ENCODE data around the gene OR52E4. TPM values are rescaled to one million over a fixed set of nuclear protein-coding genes. Genes with fewer than 3 reads are reported as not detected.

Gene OR52E4
- total and polyA plus RNA-seq, 2 experiments from 2014 or later = not detected

DNA sequence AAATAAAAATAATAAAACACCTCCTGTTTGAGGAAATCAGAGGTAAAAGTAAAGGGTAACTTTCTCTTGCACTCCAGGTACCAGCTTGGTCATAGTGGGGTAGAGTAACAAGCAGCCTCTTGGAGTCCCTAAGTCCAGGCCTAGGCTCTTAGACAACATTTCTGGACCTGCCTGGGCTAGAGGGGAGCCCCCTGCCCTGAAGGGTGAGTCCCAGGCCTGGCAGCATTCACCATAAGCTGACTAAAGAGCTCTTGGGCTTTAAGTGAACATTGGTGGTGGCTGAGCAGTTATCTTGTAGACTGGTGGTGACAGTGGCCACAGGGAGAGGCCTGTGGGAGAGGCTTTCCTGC, 43.0 kb downstream of the OR52E4 start:
- no peak overlapping the region for H3K27ac ChIP-seq (ENCODE audit: low read depth)
- Mint-ChIP-seq H3K4me1 (no peaks in the 10 kb centered on the region), H3K27me3 (ENCODE audit: insufficient read depth, low read depth, poor library complexity) (no peaks in the 10 kb centered on the region), H3K27ac (peak overlapping the region; percentile 65; the same call in 1 of the 2 replicates), H3K4me3 (no peak overlapping the region), H3K9me3 (peaks cover 27% of the 10 kb centered on the region), H3K36me3 (ENCODE audit: low read depth) (peaks cover 15% of the 10 kb centered on the region)
- H2AFZ ChIP-seq = no peak overlapping the region
- H3F3A ChIP-seq (replicated peaks; ENCODE audit: low read depth) = no peaks in the 10 kb centered on the region
- H3K79me2 ChIP-seq (replicated peaks; ENCODE audit: insufficient read depth) = no peaks in the 10 kb centered on the region
- ATAC-seq (no peak), DNase-seq (ENCODE audit: low spot score) (no peak)
- no peaks in the 10 kb centered on the region for H3K36me3 ChIP-seq (ENCODE audit: insufficient read depth)
- TF ChIP-seq EZH2phosphoT487 (IDR thresholded peaks at IDR 0.05; ENCODE audit: unreplicated experiment) = no peak
- TF ChIP-seq, protein P1, sequence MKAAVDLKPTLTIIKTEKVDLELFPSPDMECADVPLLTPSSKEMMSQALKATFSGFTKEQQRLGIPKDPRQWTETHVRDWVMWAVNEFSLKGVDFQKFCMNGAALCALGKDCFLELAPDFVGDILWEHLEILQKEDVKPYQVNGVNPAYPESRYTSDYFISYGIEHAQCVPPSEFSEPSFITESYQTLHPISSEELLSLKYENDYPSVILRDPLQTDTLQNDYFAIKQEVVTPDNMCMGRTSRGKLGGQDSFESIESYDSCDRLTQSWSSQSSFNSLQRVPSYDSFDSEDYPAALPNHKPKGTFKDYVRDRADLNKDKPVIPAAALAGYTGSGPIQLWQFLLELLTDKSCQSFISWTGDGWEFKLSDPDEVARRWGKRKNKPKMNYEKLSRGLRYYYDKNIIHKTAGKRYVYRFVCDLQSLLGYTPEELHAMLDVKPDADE (IDR thresholded peaks at IDR 0.05) = no peak
- TF ChIP-seq, protein P2, sequence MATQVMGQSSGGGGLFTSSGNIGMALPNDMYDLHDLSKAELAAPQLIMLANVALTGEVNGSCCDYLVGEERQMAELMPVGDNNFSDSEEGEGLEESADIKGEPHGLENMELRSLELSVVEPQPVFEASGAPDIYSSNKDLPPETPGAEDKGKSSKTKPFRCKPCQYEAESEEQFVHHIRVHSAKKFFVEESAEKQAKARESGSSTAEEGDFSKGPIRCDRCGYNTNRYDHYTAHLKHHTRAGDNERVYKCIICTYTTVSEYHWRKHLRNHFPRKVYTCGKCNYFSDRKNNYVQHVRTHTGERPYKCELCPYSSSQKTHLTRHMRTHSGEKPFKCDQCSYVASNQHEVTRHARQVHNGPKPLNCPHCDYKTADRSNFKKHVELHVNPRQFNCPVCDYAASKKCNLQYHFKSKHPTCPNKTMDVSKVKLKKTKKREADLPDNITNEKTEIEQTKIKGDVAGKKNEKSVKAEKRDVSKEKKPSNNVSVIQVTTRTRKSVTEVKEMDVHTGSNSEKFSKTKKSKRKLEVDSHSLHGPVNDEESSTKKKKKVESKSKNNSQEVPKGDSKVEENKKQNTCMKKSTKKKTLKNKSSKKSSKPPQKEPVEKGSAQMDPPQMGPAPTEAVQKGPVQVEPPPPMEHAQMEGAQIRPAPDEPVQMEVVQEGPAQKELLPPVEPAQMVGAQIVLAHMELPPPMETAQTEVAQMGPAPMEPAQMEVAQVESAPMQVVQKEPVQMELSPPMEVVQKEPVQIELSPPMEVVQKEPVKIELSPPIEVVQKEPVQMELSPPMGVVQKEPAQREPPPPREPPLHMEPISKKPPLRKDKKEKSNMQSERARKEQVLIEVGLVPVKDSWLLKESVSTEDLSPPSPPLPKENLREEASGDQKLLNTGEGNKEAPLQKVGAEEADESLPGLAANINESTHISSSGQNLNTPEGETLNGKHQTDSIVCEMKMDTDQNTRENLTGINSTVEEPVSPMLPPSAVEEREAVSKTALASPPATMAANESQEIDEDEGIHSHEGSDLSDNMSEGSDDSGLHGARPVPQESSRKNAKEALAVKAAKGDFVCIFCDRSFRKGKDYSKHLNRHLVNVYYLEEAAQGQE (IDR thresholded peaks at IDR 0.05; ENCODE audit: unreplicated experiment) = no peak
- H3K4me3 ChIP-seq = no peak overlapping the region
- no peaks in the 10 kb centered on the region for H3K27me3 ChIP-seq (ENCODE audit: insufficient read depth)
- no peaks in the 10 kb centered on the region for H3K4me1 ChIP-seq (ENCODE audit: insufficient read depth)
- no peak overlapping the region for H3K4me2 ChIP-seq
- H4K20me1 ChIP-seq (replicated peaks; ENCODE audit: insufficient read depth) = no peaks in the 10 kb centered on the region
- H3K9me2 ChIP-seq (ENCODE audit: insufficient read depth) = no peaks in the 10 kb centered on the region; the same call in 1 of the 2 replicates

DNA sequence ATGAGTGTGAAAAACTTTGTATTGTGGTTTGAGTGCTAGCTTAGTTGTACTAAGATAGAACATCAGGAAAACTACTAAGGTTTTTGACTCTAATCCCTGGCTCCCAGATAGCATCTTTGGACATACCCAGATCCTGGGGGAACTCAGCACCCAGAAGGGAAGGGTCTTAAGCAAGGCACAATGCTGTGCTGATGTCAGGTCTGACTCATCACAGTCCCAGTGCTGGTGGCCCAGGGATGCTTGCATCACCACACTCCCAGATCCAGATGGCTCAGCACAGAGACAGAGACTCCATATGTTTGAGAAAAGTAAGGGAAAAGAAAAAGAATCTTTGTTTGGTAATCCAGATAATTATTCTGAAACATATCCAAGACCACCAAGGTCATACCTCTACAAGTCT, 43.4 kb downstream of the OR52E4 start:
- H3K36me3 ChIP-seq (ENCODE audit: insufficient read depth) = no peaks in the 10 kb centered on the region
- no peak overlapping the region for H3K4me2 ChIP-seq
- H3K79me2 ChIP-seq (replicated peaks; ENCODE audit: insufficient read depth) = no peaks in the 10 kb centered on the region
- no peaks in the 10 kb centered on the region for H3K4me1 ChIP-seq (ENCODE audit: insufficient read depth)
- H3F3A ChIP-seq (replicated peaks; ENCODE audit: low read depth) = no peaks in the 10 kb centered on the region
- no peak overlapping the region for H3K4me3 ChIP-seq
- ATAC-seq (no peak), DNase-seq (ENCODE audit: low spot score) (no peak)
- Mint-ChIP-seq H3K27me3 (ENCODE audit: insufficient read depth, low read depth, poor library complexity) (peaks cover under 1% of the 10 kb centered on the region), H3K4me1 (no peaks in the 10 kb centered on the region), H3K36me3 (ENCODE audit: low read depth) (peaks cover 15% of the 10 kb centered on the region), H3K27ac (peak overlapping the region; percentile 65; the same call in 1 of the 2 replicates), H3K4me3 (no peak overlapping the region), H3K9me3 (peaks cover 27% of the 10 kb centered on the region)
- H3K9me2 ChIP-seq (ENCODE audit: insufficient read depth) = no peaks in the 10 kb centered on the region; the same call in 1 of the 2 replicates
- H3K27me3 ChIP-seq (ENCODE audit: insufficient read depth) = no peaks in the 10 kb centered on the region
- H4K20me1 ChIP-seq (replicated peaks; ENCODE audit: insufficient read depth) = no peaks in the 10 kb centered on the region
- no peak overlapping the region for H3K27ac ChIP-seq (ENCODE audit: low read depth)
- H2AFZ ChIP-seq = no peak overlapping the region
- TF ChIP-seq, protein P3, sequence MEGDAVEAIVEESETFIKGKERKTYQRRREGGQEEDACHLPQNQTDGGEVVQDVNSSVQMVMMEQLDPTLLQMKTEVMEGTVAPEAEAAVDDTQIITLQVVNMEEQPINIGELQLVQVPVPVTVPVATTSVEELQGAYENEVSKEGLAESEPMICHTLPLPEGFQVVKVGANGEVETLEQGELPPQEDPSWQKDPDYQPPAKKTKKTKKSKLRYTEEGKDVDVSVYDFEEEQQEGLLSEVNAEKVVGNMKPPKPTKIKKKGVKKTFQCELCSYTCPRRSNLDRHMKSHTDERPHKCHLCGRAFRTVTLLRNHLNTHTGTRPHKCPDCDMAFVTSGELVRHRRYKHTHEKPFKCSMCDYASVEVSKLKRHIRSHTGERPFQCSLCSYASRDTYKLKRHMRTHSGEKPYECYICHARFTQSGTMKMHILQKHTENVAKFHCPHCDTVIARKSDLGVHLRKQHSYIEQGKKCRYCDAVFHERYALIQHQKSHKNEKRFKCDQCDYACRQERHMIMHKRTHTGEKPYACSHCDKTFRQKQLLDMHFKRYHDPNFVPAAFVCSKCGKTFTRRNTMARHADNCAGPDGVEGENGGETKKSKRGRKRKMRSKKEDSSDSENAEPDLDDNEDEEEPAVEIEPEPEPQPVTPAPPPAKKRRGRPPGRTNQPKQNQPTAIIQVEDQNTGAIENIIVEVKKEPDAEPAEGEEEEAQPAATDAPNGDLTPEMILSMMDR (conservative IDR thresholded peaks at IDR 0.05; ENCODE audit: low read depth in 2 of 2) = no peak
- TF ChIP-seq EZH2phosphoT487 (IDR thresholded peaks at IDR 0.05; ENCODE audit: unreplicated experiment) = no peak
- TF ChIP-seq, protein P2 (IDR thresholded peaks at IDR 0.05; ENCODE audit: unreplicated experiment) = no peak
- no peak for TF ChIP-seq ZNF331 (CRISPR knock-in tag; IDR thresholded peaks at IDR 0.05; ENCODE audit: low read depth)
- TF ChIP-seq, protein P1 (IDR thresholded peaks at IDR 0.05) = no peak
- TF ChIP-seq STAT1 (IDR thresholded peaks at IDR 0.05; ENCODE audit: unreplicated experiment) = no peak
- TF ChIP-seq EZH2 (IDR thresholded peaks at IDR 0.05; ENCODE audit: low read depth, unreplicated experiment) = no peak
- no peak for TF ChIP-seq POLR2AphosphoS5 (IDR thresholded peaks at IDR 0.05; ENCODE audit: low read depth)
- TF ChIP-seq JUNB (IDR thresholded peaks at IDR 0.05; ENCODE audit: unreplicated experiment) = no peak
- TF ChIP-seq ZNF114 (CRISPR knock-in tag; IDR thresholded peaks at IDR 0.05) = no peak
- no peak for TF ChIP-seq NANOG (IDR thresholded peaks at IDR 0.05; ENCODE audit: borderline replicate concordance)
- no peak for TF ChIP-seq CREB1 (CRISPR knock-in tag; IDR thresholded peaks at IDR 0.05; ENCODE audit: low read depth)
